H1 (cell line): ENCODE results near the gene NOBOX. TPM values are rescaled to one million over a fixed set of nuclear protein-coding genes. Genes with fewer than 3 reads are reported as not detected.

Experiments used
- CTCF ChIA-PET: fragments of 300-600 bp; sonication (Branson Sonifier 250); formaldehyde crosslinking; loops from one replicate; lab custom pipeline; 2021; ENCODE audit not compliant: partially characterized antibody; lab: Charles Lee
- POLR2A ChIA-PET: fragments of 300-600 bp; sonication (Branson Sonifier 250); formaldehyde crosslinking; loops from one replicate; lab custom pipeline; 2021; ENCODE audit warnings: inconsistent platforms; ENCODE audit not compliant: partially characterized antibody; lab: Charles Lee
- DNase-seq, 2 experiments: peaks; one replicate each; pipeline versions ENCODE4 v3.0.0 to v3.0.0-alpha.2; 2010 to 2022; ENCODE audit warnings: low spot score in 2 of 2, low read depth in 1 of 2, mixed read lengths in 1 of 2
- FAIRE-seq: peaks from 2 replicates; lab custom pipeline; 2011; peaks lifted over from hg19 to GRCh38; lab: Jason Lieb, UNC
- H2AFZ ChIP-seq: 2 replicates; pipeline ENCODE4 v1.8.1; 2012; ENCODE audit warnings: low read length, inconsistent platforms
- H2AK5ac ChIP-seq: 2 replicates; pipeline ENCODE4 v1.6.1; 2013; ENCODE audit warnings: low read depth, low read length
- H2BK120ac ChIP-seq: replicated peaks from 2 replicates; pipeline ENCODE3; 2013; ENCODE audit warnings: low read depth, low read length, inconsistent platforms
- H2BK12ac ChIP-seq: 2 replicates; pipeline ENCODE4 v1.6.1; 2013; ENCODE audit warnings: low read depth, low read length
- H2BK15ac ChIP-seq: 2 replicates; pipeline ENCODE4 v1.6.1; 2013; ENCODE audit warnings: low read length
- H2BK20ac ChIP-seq: 2 replicates; pipeline ENCODE4 v1.6.1; 2013; ENCODE audit warnings: low read length
- H2BK5ac ChIP-seq: 2 replicates; pipeline ENCODE4 v1.6.1; 2013; ENCODE audit warnings: low read depth, low read length
- H3K14ac ChIP-seq: 2 replicates; pipeline ENCODE4 v1.6.1; 2013; ENCODE audit warnings: inconsistent platforms; ENCODE audit not compliant: insufficient read length
- H3K18ac ChIP-seq: 2 replicates; pipeline ENCODE4 v1.6.1; 2013; ENCODE audit warnings: low read length; ENCODE audit errors: extremely low read depth
- H3K23ac ChIP-seq: 2 replicates; pipeline ENCODE4 v1.6.1; 2013; ENCODE audit warnings: inconsistent platforms; ENCODE audit not compliant: insufficient read length
- H3K23me2 ChIP-seq: 2 replicates; pipeline ENCODE4 v1.6.1; 2013; ENCODE audit warnings: low read depth, low read length
- H3K27ac ChIP-seq: 2 replicates; pipeline ENCODE4 v1.6.1; 2011; ENCODE audit warnings: low read depth, low read length, inconsistent platforms
- H3K27me3 ChIP-seq, 4 experiments: replicated peaks in 1 of 4; 1 replicate in 1 of 4; 2 replicates in 3 of 4; pipeline versions ENCODE4 v1.6.1 to v1.8.1; 2011 to 2013; ENCODE audit warnings: low read length in 3 of 4, mild to moderate bottlenecking in 3 of 4, inconsistent platforms in 2 of 4, mixed read lengths in 2 of 4, moderate library complexity in 1 of 4; ENCODE audit not compliant: control insufficient read depth in 3 of 4, insufficient read depth in 3 of 4; ENCODE audit errors: extremely low read depth in 1 of 4
- H3K36me3 ChIP-seq, 4 experiments: 2 replicates each; pipeline versions ENCODE4 v1.6.1 to v1.8.1; 2011 to 2013; ENCODE audit warnings: mild to moderate bottlenecking in 4 of 4, low read length in 3 of 4, moderate library complexity in 2 of 4, control low read depth in 1 of 4, inconsistent platforms in 1 of 4; ENCODE audit not compliant: insufficient read depth in 4 of 4, control insufficient read depth in 2 of 4
- H3K4ac ChIP-seq: replicated peaks from 2 replicates; pipeline ENCODE3; 2013; ENCODE audit warnings: low read length, low read depth, mixed read lengths, inconsistent platforms; ENCODE audit not compliant: insufficient read length
- H3K4me1 ChIP-seq, 4 experiments: replicated peaks in 1 of 4; 1 replicate in 1 of 4; 2 replicates in 3 of 4; pipeline versions ENCODE4 v1.6.1 to v1.8.1; 2011 to 2013; ENCODE audit warnings: low read length in 3 of 4, inconsistent platforms in 2 of 4, mixed read lengths in 1 of 4; ENCODE audit not compliant: insufficient read depth in 4 of 4, control insufficient read depth in 3 of 4
- H3K4me2 ChIP-seq, 2 experiments: 2 replicates each; pipeline versions ENCODE4 v1.6.1 to v1.8.1; 2011 to 2013; ENCODE audit warnings: low read depth in 2 of 2, low read length in 2 of 2, control low read depth in 1 of 2, inconsistent platforms in 1 of 2, mild to moderate bottlenecking in 1 of 2; ENCODE audit not compliant: insufficient read depth in 1 of 2
- H3K4me3 ChIP-seq, 4 experiments: fragments of 200-600, 300-600 bp in 1 of 4; sonication (generic), shearing (Covaris generic), sonication (Bioruptor Twin) in 1 of 4; 2 replicates each; pipeline versions ENCODE4 v1.5.1 to v1.8.1; 2011 to 2016; ENCODE audit warnings: low read length in 4 of 4, low read depth in 3 of 4, control low read depth in 2 of 4, inconsistent platforms in 2 of 4, mild to moderate bottlenecking in 2 of 4, mixed read lengths in 1 of 4, moderate library complexity in 1 of 4; ENCODE audit not compliant: insufficient read depth in 2 of 4; ENCODE audit errors: extremely low read depth in 1 of 4
- H3K56ac ChIP-seq: replicated peaks from 2 replicates; pipeline ENCODE3; 2013; ENCODE audit warnings: low read depth, mild to moderate bottlenecking, mixed read lengths, low read length, inconsistent platforms; ENCODE audit not compliant: insufficient read length
- H3K79me1 ChIP-seq: 2 replicates; pipeline ENCODE4 v1.6.1; 2013; ENCODE audit warnings: low read depth, low read length, control low read depth
- H3K79me2 ChIP-seq, 2 experiments: 2 replicates each; pipeline versions ENCODE4 v1.6.1 to v1.8.1; 2012 to 2013; ENCODE audit warnings: low read length in 2 of 2, mild to moderate bottlenecking in 2 of 2, inconsistent platforms in 1 of 2; ENCODE audit not compliant: insufficient read depth in 2 of 2, control insufficient read depth in 1 of 2
- H3K9ac ChIP-seq, 4 experiments: replicated peaks in 1 of 4; 1 replicate in 1 of 4; 2 replicates in 3 of 4; pipeline versions ENCODE4 v1.6.1 to v1.8.1; 2011 to 2013; ENCODE audit warnings: low read depth in 3 of 4, low read length in 3 of 4, control low read depth in 2 of 4, mild to moderate bottlenecking in 2 of 4, moderate library complexity in 2 of 4, inconsistent platforms in 1 of 4; ENCODE audit errors: extremely low read depth in 1 of 4
- H3K9me3 ChIP-seq, 2 experiments: 2 replicates each; pipeline versions ENCODE4 v1.6.1 to v1.8.1; 2012 to 2013; ENCODE audit warnings: mild to moderate bottlenecking in 2 of 2, moderate library complexity in 2 of 2, control low read depth in 1 of 2, inconsistent platforms in 1 of 2, low read depth in 1 of 2, low read length in 1 of 2, mixed read lengths in 1 of 2; ENCODE audit not compliant: insufficient read depth in 2 of 2
- H4K20me1 ChIP-seq, 2 experiments: replicated peaks in 1 of 2; 2 replicates each; pipeline versions ENCODE3 to v1.8.1; 2011 to 2013; ENCODE audit warnings: inconsistent platforms in 2 of 2, low read length in 2 of 2, mild to moderate bottlenecking in 1 of 2; ENCODE audit not compliant: insufficient read depth in 2 of 2, control insufficient read depth in 1 of 2
- H4K5ac ChIP-seq: 2 replicates; pipeline ENCODE4 v1.6.1; 2013; ENCODE audit warnings: low read length, low read depth, mixed read lengths, inconsistent platforms; ENCODE audit not compliant: insufficient read length
- H4K8ac ChIP-seq: 2 replicates; pipeline ENCODE4 v1.8.0; 2013; ENCODE audit warnings: mild to moderate bottlenecking, moderate library complexity, low read length, inconsistent platforms; ENCODE audit not compliant: insufficient read depth; ENCODE audit errors: extremely low read depth
- H4K91ac ChIP-seq: replicated peaks from 2 replicates; pipeline ENCODE3; 2013; ENCODE audit warnings: low read length, mixed read lengths, inconsistent platforms; ENCODE audit not compliant: insufficient read length
- JUND ChIP-seq: IDR thresholded peaks from 2 replicates; pipeline ENCODE4 v1.6.1; 2011; ENCODE audit warnings: mild to moderate bottlenecking, improper control_type of control experiment, low read length
- RXRA ChIP-seq: IDR thresholded peaks from 2 replicates; pipeline ENCODE4 v1.6.1; 2011; ENCODE audit warnings: low read depth, mild to moderate bottlenecking, low read length, moderate library complexity; ENCODE audit not compliant: insufficient read depth
- WGBS, 2 experiments: shearing (Covaris generic) in 1 of 2; methylation state at CpG; one replicate each; pipeline versions ENCODE4 v1.1.6 to v1.1.7; 2013 to 2015; ENCODE audit warnings: low lambda C conversion rate in 2 of 2, mixed read lengths in 2 of 2, inconsistent platforms in 1 of 2, low coverage in 1 of 2, missing lambda C conversion rate in 1 of 2; ENCODE audit not compliant: insufficient replicate concordance in 2 of 2, insufficient coverage in 1 of 2, insufficient read length in 1 of 2; ENCODE audit errors: extremely low coverage in 1 of 2, missing lambda C conversion rate in 1 of 2; 5-methylcytosine and 5-hydroxymethylcytosine counted together
- polyA plus RNA-seq, 7 experiments: library from polyadenylated mRNA; depleted of rRNA in 3 of 7; stranded (reverse) in 5 of 7; unstranded in 2 of 7; fragments of >200 nt in 5 of 7; fragments of 200-250 nt in 2 of 7; gene quantifications; 1 replicate in 5 of 7; 2 replicates in 1 of 7; 4 replicates in 1 of 7; pipeline versions ENCODE4 v1.2.1 to v1.2.3, GENCODE V29; 2011 to 2013; ENCODE audit warnings: missing spikeins in 2 of 7, mixed read lengths in 2 of 7
- total RNA-seq: library from RNA; stranded (reverse); fragmentation: NEBNext Ultra II Directional; extraction: Animal tissue kit (Norgen Biotek cat#: 25700); gene quantifications from 2 replicates; pipeline ENCODE4 v1.2.1, GENCODE V29; 2021

The NOBOX gene
- total and polyA plus RNA-seq, 2 of the 8 experiments (the other 6 are each of a cell fraction or from before 2014, with no cell fraction given) = not detected

DNA sequence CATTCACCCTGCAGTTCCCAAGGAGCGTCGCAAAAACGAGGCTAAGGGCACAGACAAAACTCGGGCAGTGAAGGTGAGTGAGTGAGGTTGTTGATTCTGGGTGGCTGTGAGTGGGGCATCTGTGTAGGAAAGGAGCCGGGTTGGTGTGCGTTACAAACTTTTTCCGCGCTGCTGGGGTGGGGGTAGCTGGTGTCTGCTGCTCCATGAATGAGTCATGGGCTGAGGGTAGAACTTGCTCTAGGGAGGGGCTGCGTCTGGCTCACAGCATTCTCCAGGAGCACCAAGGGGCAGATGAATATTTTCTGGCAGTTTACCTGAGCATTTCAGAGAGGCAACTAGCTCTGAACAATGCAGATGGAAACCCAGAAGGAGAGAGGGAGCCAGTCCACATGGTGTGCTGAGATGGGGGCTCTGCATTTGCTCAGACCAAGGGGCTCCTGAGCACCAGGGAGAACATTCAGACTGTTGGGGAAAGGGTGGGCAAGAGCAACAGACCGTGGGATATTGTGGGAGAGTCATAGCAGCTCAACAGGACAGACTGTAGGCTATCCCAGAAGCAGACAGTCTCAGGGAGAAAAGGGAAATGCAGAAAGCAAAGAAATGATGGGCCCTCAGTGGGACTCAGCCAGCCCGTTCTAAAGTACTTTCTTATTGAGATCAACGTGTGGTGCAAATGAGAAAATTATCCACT is 18.8 kb downstream of the NOBOX start:
- Histone ChIP-seq H3K14ac (no peak overlapping the region), H3K27me3 (no peaks in the 10 kb centered on the region), H3K4me2 (no peak overlapping the region), H3K79me1 (no peaks in the 10 kb centered on the region), H2BK12ac (peak overlapping the region; percentile 64; the same call in 1 of the 2 replicates), H4K5ac (no peak overlapping the region), H3K9ac (no peak overlapping the region; a peak in 2 of 7 replicates), H2AK5ac (no peak overlapping the region), H2BK15ac (0 out of 2 replicates have a peak overlapping the region, but pooled peaks have one; percentile 72), H3K4me3 (no peak overlapping the region), H3K23me2 (peaks cover 2% of the 10 kb centered on the region; the same call in 1 of the 2 replicates), H3K4me1 (peaks cover 0 to 7% (median 4%) of the 10 kb centered on the region in 4 experiments; a peak in 4 of 7 replicates), H3K79me2 (no peaks in the 10 kb centered on the region), H3K23ac (no peak overlapping the region), H2BK120ac (no peak overlapping the region), H2AFZ (no peak overlapping the region), H4K20me1 (no peaks in the 10 kb centered on the region), H3K36me3 (peaks cover 0 to 10% (median 5%) of the 10 kb centered on the region in 4 experiments; a peak in 4 of 8 replicates), H2BK5ac (peak overlapping the region; percentile 45; the same call in 1 of the 2 replicates), H4K91ac (peak overlapping the region; percentile 34), H3K4ac (no peak overlapping the region), H3K9me3 (no peaks in the 10 kb centered on the region), H3K18ac (no peak overlapping the region), H3K27ac (no peak overlapping the region), H3K56ac (no peak overlapping the region), H4K8ac (no peak overlapping the region), H2BK20ac (peak overlapping the region; percentile 55; the same call in 1 of the 2 replicates)
- CTCF ChIA-PET = interaction anchor here (0.6 to 2.4 kb wide), 7 partner anchors 9 to 207 kb away, joined by 3 to 8 read pairs (median 3); no protein-coding TSS in a partner anchor
- TF ChIP-seq RXRA (no peak), JUND (peak; percentile 68; the same call in 1 of the 2 replicates)
- 80% methylated on average over 12 of the region's 12 CpGs; no CpG with 5 or more reads in 1 of the 2 experiments for WGBS, 2 experiments
- FAIRE-seq = no peak
- DNase-seq = peak; percentile 34 to 45
- POLR2A ChIA-PET = no interaction called here
